GM19455 (cell line): ENCODE data around the gene CLIP4.

Experiments
- ATAC-seq: cut with Tn5 transposase; IDR thresholded peaks from one replicate; pipeline ENCODE4 v1.9.1; 2021; ENCODE audit not compliant: unreplicated experiment

CLIP4 gene

DNA sequence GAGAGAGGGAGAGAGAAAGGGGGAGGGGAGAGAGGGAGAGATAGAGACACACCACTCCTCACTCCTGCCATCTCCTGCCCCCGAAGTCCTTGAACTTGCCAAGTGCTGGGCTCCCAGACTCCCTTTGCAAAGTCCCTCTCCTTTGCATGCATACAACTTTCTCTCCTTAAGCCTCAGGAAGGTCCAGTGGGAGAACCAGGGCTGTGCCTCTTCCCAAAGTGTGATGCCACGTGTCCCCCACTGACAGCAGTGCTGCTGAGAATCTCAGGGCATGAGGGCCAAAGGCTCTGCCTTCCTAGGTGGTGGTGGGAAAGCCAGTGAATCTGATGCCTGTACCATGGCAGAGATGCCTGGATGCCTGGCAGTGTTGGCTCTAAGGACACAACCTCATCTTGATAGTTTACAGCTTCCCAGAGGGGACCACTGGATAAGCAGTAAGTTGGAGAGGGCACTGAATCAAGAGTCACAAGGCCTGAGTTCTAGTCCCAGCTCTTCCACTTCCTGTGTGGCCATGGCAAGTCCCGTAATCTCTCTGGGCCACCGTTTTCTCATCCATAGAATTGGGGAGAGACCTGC lies 103.4 kb downstream of the CLIP4 start:
- ATAC-seq: no peak

DNA sequence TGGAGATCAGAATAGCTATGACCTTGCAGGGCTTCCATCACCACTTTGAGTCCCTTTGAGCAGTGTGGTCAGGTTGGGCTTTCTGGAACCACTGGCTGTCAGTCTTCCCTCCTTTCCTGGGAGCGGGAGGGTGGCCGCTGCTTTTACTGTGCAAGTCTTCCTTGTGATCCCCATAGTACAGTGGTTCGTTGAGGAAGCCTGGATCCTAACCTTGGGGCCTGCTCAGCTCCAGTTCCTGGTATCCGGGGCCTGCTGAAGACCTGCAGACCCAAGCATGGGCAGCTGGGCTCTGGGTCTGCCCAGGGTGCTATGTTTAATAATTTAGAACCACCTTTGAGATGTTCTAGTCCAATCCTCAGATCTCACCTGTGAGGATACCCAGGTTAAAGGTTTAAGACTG lies 104.2 kb downstream of the CLIP4 start:
- ATAC-seq: no peak

DNA sequence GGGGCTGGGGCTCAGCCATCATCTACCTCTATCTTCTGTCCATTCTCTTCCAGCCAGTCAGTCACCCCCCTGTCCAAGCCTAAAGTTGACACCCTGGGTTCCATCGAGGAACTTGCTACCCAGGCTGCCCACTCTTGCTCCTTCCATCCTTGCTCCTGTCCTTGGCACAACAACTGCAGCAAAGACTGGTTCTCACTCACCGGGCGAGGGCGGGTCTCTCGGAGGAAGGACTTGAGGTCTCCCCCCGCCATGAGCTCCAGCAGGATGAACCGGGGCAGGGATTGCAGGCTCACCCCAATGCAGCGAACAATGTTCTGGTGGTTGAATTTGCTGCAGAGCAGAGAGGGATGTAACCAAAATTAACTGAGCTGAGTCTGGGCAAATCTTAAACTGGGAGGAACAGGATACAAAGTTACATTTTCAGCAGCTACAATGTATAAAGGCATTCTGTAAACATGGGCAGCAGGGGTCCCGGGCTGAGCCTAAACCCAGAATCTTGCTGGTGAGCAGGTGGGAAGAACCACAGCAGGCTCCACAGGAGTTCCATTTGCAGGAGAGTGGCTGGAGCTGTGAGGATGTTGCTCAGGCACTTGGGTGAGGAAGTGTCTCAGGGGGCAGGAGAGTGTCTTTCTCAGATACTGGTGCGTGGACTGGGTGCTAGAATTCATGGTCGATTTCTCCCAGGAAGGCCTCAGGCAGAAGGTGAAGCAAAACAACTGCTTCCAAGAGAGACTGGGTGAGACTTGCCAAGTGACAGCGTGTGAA lies 105.5 kb downstream of the CLIP4 start:
- no peak for ATAC-seq

GRCh38 chr2:29222381-29223179 lies 107.4 kb downstream of the CLIP4 start:
- ATAC-seq: no peak

GRCh38 chr2:29223257-29223656 lies 108.0 kb downstream of the CLIP4 start:
- no peak for ATAC-seq

DNA sequence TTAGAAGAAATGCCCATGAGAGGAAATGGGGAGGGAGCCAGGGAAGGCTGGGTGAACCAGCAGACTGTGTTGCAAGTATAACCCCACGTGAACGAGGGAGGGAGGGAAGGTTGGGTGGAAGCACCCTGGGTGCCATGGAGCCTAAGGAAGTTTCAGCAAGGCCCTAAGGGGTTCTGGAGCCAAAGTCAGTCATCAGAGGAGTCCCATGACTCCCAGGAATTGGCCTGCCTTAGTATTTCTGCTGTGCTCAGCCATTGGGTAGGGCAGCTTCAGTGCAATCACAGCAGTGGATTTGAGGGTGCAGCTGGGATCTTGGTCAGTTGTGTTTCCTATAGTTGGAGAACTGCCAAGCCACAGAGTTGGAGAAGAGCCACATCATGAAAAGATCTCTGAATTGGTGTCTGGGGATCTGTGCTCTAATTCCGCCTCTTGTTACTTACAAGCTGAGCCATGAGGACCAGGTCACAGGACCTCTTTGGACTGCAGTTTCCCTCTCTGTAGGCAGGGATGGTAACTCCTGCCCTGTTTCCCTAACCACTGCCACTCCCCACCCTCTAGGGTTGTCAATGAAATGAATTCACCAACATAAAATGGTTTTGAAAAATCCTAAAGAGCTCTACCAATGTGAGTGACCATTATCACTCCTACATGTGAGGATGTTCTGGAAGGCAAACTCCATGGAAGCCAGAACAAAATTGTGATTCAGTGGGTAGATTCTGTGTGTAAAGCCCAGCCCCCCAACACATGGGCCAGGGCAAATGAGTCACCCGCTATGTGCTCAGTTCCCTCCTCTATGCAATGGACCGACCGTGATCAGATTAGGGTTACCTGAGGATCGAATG lies 108.9 kb downstream of the CLIP4 start:
- no peak for ATAC-seq

DNA sequence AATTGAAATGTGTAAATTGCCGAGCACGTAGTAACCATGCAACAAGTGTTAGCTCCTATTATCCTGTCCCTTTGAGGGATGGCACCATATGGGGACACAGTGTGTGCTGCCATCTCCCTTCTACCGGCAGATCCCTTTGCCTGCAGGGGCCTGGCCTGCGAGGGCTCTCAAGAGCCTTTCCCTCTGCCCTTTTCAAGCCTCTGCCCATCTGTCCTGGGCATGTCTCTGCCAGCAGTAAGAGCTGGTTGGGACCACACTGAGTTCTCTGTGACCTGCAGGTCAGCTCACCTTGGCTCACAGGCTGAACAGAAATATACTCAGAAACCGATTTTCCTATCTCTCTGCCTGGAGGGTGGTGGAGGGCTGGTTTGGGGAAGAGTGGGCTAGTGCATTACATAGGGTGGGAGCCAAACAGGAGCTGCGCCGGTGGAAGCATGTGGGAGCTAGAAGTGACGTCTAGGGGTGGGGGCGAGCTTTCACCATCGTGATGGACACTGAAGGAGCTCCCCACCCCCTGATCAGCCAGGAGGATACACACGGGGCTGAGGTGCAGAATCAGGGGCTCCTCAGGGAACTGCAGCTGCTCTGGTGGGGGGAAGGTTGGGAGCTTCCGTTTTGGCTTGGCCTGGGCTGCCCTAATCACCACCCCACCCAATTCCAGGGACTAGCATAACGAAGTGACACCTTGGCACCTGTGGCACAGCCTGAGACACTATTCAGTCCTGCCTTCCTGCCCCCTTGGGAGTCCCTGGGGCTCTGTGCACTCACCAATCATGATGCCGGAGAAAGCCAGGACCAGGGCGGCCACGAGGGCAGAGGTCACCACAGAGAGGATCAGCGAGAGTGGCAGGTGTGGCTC lies 109.7 kb downstream of the CLIP4 start:
- ATAC-seq: no peak

DNA sequence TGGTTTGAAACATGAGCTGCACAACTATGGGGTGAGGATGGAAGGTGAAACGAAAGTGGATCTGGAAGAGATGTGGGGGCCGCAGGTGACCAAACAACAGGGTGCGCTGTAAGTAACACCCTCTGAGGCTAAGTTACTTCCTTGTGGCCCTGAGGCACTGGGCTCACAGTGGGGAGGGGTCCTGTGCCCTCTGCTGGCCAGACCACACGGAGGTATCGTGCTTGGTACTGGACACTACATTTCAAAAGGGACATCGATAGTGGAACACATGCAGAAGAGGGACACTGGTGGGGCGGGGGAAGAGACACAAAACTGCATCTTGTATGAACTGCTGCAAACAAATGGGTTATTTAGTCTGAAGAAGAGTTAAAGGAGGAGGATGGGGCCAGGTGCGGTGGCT lies 110.6 kb downstream of the CLIP4 start:
- no peak for ATAC-seq

DNA sequence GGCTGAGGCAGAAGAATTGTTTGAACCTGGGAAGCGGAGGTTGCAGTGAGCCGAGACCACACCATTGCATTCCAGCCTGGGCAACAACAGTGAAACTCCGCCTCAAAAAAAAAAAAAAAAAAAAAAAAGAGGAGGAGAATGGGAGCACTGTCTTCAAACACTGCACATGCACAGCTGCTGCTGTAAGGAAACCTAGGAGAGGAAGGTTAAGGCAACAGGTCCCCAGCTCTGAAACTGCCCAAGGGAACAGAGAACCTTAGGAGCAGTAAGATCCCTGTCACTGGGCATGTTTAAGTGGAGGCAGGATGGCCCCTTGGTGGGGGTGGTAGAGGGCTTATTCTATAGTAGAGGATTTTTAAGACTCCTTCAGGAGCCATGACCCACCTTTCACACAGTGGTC lies 111.2 kb downstream of the CLIP4 start:
- ATAC-seq: no peak

GRCh38 chr2:29226808-29227207 lies 111.6 kb downstream of the CLIP4 start:
- ATAC-seq: no peak

GRCh38 chr2:29227935-29228675 lies 112.9 kb downstream of the CLIP4 start:
- ATAC-seq: no peak

GRCh38 chr2:29228947-29229346 lies 113.7 kb downstream of the CLIP4 start:
- ATAC-seq: no peak

DNA sequence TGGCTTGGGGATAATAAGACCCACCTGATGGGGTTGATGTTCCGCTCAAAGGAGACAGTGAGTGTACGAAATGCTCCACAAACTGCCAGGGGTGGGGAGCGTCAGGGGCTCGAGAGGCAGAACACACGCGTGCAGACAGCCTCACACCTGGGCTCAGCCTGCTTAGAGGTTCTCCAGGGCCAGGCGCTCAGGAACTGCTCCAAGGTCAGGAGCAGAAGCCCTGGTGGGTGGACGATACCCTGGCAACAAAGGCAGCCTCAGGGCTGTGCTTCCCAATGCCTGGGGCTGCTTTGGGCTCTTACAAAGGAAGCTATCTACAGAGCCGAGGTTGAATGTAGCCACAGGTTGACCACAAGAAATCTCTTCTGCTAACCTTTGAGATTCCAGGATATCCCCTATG lies 114.4 kb downstream of the CLIP4 start:
- no peak for ATAC-seq

GRCh38 chr2:29232041-29232440 lies 116.8 kb downstream of the CLIP4 start:
- ATAC-seq: no peak

DNA sequence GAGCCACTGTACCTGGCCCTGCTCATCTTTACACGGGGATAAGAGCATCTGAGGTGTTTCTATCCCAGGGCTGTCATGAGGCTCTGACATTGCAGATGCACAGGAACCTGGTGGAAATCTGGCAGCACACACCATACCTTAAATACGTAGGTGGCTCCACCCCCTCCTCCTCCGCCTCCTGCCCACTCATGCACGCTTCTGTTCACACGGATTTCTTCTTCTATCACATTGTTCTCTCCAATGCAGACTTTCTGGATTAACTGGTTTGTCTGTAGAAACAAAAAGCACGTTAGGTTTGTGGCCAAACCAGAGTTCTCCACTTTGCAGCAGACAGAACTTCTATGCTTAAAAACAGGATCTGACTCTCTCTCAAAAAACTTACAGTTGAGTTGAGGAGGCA lies 118.2 kb downstream of the CLIP4 start:
- ATAC-seq: no peak

GRCh38 chr2:29235411-29235810 lies 120.2 kb downstream of the CLIP4 start:
- no peak for ATAC-seq

DNA sequence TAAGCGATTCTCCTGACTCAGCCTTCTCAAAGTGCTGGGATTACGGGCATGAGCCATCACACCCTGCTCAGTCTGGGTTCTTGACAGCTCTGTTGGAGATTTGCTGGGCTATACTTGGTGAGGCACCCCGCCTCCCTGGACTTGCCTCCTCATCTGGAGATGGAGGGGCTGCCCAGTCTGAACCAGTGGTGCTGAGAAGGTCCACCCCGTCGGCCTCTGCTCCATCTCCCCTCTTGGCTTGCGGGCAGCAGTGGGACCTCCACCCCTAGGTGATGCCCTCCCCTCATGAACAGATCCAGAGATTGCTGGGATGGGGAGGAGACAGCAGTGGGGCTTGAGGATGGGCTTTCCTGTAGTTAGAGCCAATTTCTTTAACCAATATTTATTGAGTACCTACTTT lies 120.9 kb downstream of the CLIP4 start:
- no peak for ATAC-seq

DNA sequence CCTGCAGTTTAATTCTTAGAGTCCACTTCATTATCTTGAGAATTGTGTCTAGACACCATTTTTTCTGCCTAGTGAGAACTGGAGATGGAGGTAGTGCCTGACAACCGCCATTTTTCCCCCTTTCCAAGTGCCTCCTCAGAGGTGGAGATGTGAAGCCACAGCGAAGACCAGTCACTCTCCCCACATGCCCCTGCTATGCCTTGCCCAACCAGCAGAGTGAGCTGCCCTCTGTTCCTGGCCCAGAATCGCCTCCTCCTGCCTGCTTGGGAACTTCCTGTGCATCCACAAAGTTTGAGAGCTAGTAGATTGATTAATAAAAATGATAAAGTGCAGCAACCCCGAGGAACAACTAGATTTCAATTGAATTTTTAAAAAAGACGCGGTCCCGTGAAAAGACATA lies 123.3 kb downstream of the CLIP4 start:
- ATAC-seq: no peak
